HCT116 (cell line): Measurements from ENCODE around the gene MXRA8. TPM values are rescaled to one million over a fixed set of nuclear protein-coding genes. Genes with fewer than 3 reads are reported as not detected.

Experiments
- ATAC-seq: fragments of 200-7000 bp; cut with Tn5 transposase; 2 replicates; pipeline ENCODE4 v1.9.1; 2020; ENCODE audit warnings: mild to moderate bottlenecking, moderate library complexity
- BruUV-seq: library from RNA; stranded (reverse); fragments of 400-500 nt; replicated peaks from 2 replicates; lab custom pipeline; 2021; lab: Mats Ljungman, UMichigan
- CTCF ChIA-PET: fragments of 300-600 bp; sonication (Branson Sonifier 250); formaldehyde crosslinking; loops from one replicate; lab custom pipeline; 2021; ENCODE audit warnings: antibody characterized with exemption; lab: Charles Lee
- POLR2A ChIA-PET: fragments of 300-600, 350-600 bp; sonication (Branson Sonifier 250); formaldehyde crosslinking; loops from one replicate; lab custom pipeline; 2021; ENCODE audit warnings: antibody characterized with exemption; lab: Charles Lee
- RAD21 ChIA-PET, 2 experiments: fragments of 300-600 bp; sonication (Branson Sonifier 250); formaldehyde crosslinking; loops; one replicate each; lab custom pipeline; 2023; ENCODE audit warnings: low total read pairs in 2 of 2; ENCODE audit not compliant: uncharacterized antibody in 2 of 2, unreplicated experiment in 2 of 2, low non-redundant PET in 1 of 2; lab: Charles Lee
- DNase-seq: peaks from one replicate; pipeline ENCODE4 v3.0.0-alpha.2; 2010; ENCODE audit warnings: low read depth, low spot score
- H2AFZ ChIP-seq: fragments of 200-600 bp; shearing (Covaris generic), sonication (generic); 2 replicates; pipeline ENCODE4 v1.6.1; 2017; ENCODE audit warnings: low read depth, mixed run types, mixed read lengths, antibody characterized with exemption, low read length; ENCODE audit not compliant: poor library complexity, severe bottlenecking
- H3K27ac ChIP-seq: 2 replicates; pipeline ENCODE4 v1.5.1; 2012; ENCODE audit warnings: low read depth, low read length
- H3K27me3 ChIP-seq: fragments of 200-600 bp; sonication (generic); 2 replicates; pipeline ENCODE4 v1.6.1; 2016; ENCODE audit warnings: mixed run types, low read length, mixed read lengths; ENCODE audit not compliant: insufficient read depth
- H3K36me3 ChIP-seq, 2 experiments: fragments of 200-500 bp in 1 of 2; fragments of 200-600 bp in 1 of 2; sonication (Bioruptor generic) in 1 of 2; sonication (generic) in 1 of 2; 2 replicates each; pipeline versions ENCODE4 v1.5.1 to v1.6.1; 2014 to 2016; ENCODE audit warnings: low read length in 2 of 2, inconsistent platforms in 1 of 2, mixed read lengths in 1 of 2, mixed run types in 1 of 2; ENCODE audit not compliant: insufficient read depth in 2 of 2, control insufficient read depth in 1 of 2
- H3K4me1 ChIP-seq, 2 experiments: fragments of 200-600 bp in 1 of 2; sonication (generic) in 1 of 2; 2 replicates each; pipeline versions ENCODE4 v1.5.1 to v1.6.1; 2012 to 2017; ENCODE audit warnings: low read length in 2 of 2, inconsistent platforms in 1 of 2, mild to moderate bottlenecking in 1 of 2, mixed read lengths in 1 of 2, mixed run types in 1 of 2, moderate library complexity in 1 of 2; ENCODE audit not compliant: insufficient read depth in 2 of 2, control insufficient read depth in 1 of 2
- H3K4me2 ChIP-seq: fragments of 200-600 bp; sonication (generic); 2 replicates; pipeline ENCODE4 v1.6.1; 2017; ENCODE audit warnings: mixed run types, low read length, mixed read lengths
- H3K4me3 ChIP-seq, 2 experiments: fragments of 200-600 bp in 1 of 2; sonication (generic) in 1 of 2; replicated peaks in 1 of 2; 2 replicates each; pipeline ENCODE4 v1.5.1; 2011 to 2016; ENCODE audit warnings: low read length in 2 of 2, control low read depth in 1 of 2, low read depth in 1 of 2, mild to moderate bottlenecking in 1 of 2, mixed read lengths in 1 of 2, mixed run types in 1 of 2
- H3K79me2 ChIP-seq: fragments of 200-600 bp; sonication (generic); 2 replicates; pipeline ENCODE4 v1.6.1; 2017; ENCODE audit warnings: mild to moderate bottlenecking, mixed run types, low read length, moderate library complexity, mixed read lengths; ENCODE audit not compliant: insufficient read depth
- H3K9ac ChIP-seq: fragments of 200-600 bp; sonication (generic); 2 replicates; pipeline ENCODE4 v1.6.1; 2016; ENCODE audit warnings: low read length, mixed read lengths
- H3K9me2 ChIP-seq: fragments of 200-600 bp; sonication (generic), shearing (Covaris generic); 2 replicates; pipeline ENCODE4 v1.6.1; 2017; ENCODE audit warnings: mixed run types, mild to moderate bottlenecking, moderate library complexity; ENCODE audit not compliant: insufficient read depth
- H3K9me3 ChIP-seq, 2 experiments: fragments of 200-500 bp in 1 of 2; fragments of 200-600 bp in 1 of 2; sonication (Bioruptor generic) in 1 of 2; sonication (generic) in 1 of 2; 2 replicates each; pipeline ENCODE4 v1.6.1; 2014 to 2017; ENCODE audit warnings: low read length in 2 of 2, mixed read lengths in 2 of 2, inconsistent platforms in 1 of 2, low read depth in 1 of 2, mild to moderate bottlenecking in 1 of 2, mixed run types in 1 of 2, moderate library complexity in 1 of 2; ENCODE audit not compliant: control insufficient read depth in 1 of 2, insufficient read depth in 1 of 2
- H4K20me1 ChIP-seq: fragments of 200-600 bp; sonication (generic), shearing (Covaris generic); 2 replicates; pipeline ENCODE4 v1.6.1; 2017; ENCODE audit warnings: mixed run types, mild to moderate bottlenecking, moderate library complexity; ENCODE audit not compliant: insufficient read depth
- CEBPB ChIP-seq: IDR thresholded peaks from 2 replicates; pipeline ENCODE4 v1.6.1; 2012; ENCODE audit warnings: low read depth
- EGR1 ChIP-seq: IDR thresholded peaks from 2 replicates; pipeline ENCODE4 v1.6.1; 2012; ENCODE audit warnings: low read depth
- ELF1 ChIP-seq: IDR thresholded peaks from 2 replicates; pipeline ENCODE4 v1.6.1; 2012; ENCODE audit warnings: low read depth, borderline replicate concordance
- EZH2 ChIP-seq: fragments of 200-600 bp; sonication (generic); IDR thresholded peaks from 2 replicates; pipeline ENCODE4 v1.6.1; 2017; ENCODE audit warnings: antibody characterized with exemption, mixed run types
- FOSL1 ChIP-seq: IDR thresholded peaks from 2 replicates; pipeline ENCODE4 v1.6.1; 2012; ENCODE audit warnings: low read depth
- JUND ChIP-seq: IDR thresholded peaks from 2 replicates; pipeline ENCODE4 v1.6.1; 2012
- POLR2A ChIP-seq: IDR thresholded peaks from 2 replicates; pipeline ENCODE4 v1.7.0; 2011; ENCODE audit warnings: borderline replicate concordance; ENCODE audit not compliant: insufficient read depth, insufficient read length; ENCODE audit errors: extremely low read depth
- POLR2AphosphoS5 ChIP-seq: IDR thresholded peaks from 2 replicates; pipeline ENCODE4 v1.6.1; 2011; ENCODE audit warnings: mild to moderate bottlenecking, low read depth, low read length, moderate library complexity
- RAD21 ChIP-seq: IDR thresholded peaks from 2 replicates; pipeline ENCODE4 v1.6.1; 2012; ENCODE audit warnings: low read depth, mild to moderate bottlenecking
- SIN3A ChIP-seq: IDR thresholded peaks from 2 replicates; pipeline ENCODE4 v1.6.1; 2012; ENCODE audit warnings: low read depth
- SRF ChIP-seq: IDR thresholded peaks from 2 replicates; pipeline ENCODE4 v1.6.1; 2012; ENCODE audit warnings: low read depth
- TCF7L2 ChIP-seq: IDR thresholded peaks from 2 replicates; pipeline ENCODE4 v1.7.0; 2011; ENCODE audit warnings: borderline replicate concordance, inconsistent platforms; ENCODE audit not compliant: insufficient read depth, insufficient read length; ENCODE audit errors: extremely low read depth
- YY1 ChIP-seq: IDR thresholded peaks from 2 replicates; pipeline ENCODE4 v1.6.1; 2011; ENCODE audit warnings: low read length, low read depth, moderate library complexity, mild to moderate bottlenecking; ENCODE audit not compliant: insufficient replicate concordance; ENCODE audit errors: extremely low read depth
- ZFX ChIP-seq: fragments of 450-650 bp; IDR thresholded peaks from 2 replicates; pipeline ENCODE4 v1.6.1; 2017
- intact Hi-C: fragments of 100-400 bp; cut with micrococcal nuclease; formaldehyde crosslinking; loops from 2 replicates; pipeline ENCODE4 v1.10.0; 2022
- total RNA-seq: library from RNA; stranded (reverse); gene quantifications from one replicate; pipeline ENCODE4 v1.2.1, GENCODE V29; 2021; ENCODE audit not compliant: unreplicated experiment
- TF ChIP-seq, protein P1 (sequence below): IDR thresholded peaks from 2 replicates; pipeline ENCODE4 v1.6.1; 2012; ENCODE audit warnings: low read depth
- TF ChIP-seq, protein P2 (sequence below): IDR thresholded peaks from 2 replicates; pipeline ENCODE4 v1.6.1; 2012
- TF ChIP-seq, protein P3 (sequence below): IDR thresholded peaks from 2 replicates; pipeline ENCODE4 v1.6.1; 2011; ENCODE audit warnings: mild to moderate bottlenecking, low read length, moderate library complexity; ENCODE audit not compliant: insufficient replicate concordance; ENCODE audit errors: extremely low read depth
- TF ChIP-seq, protein P4 (sequence below), 3 experiments: fragments of 200-600 bp in 1 of 3; sonication (generic) in 1 of 3; IDR thresholded peaks in 2 of 3; conservative IDR thresholded peaks in 1 of 3; 2 replicates each; pipeline ENCODE4 v1.5.1; 2012 to 2017; ENCODE audit warnings: low read depth in 2 of 3, low read length in 2 of 3, antibody characterized with exemption in 1 of 3, borderline replicate concordance in 1 of 3, control low read depth in 1 of 3, mild to moderate bottlenecking in 1 of 3, mixed read lengths in 1 of 3, mixed run types in 1 of 3, moderate library complexity in 1 of 3; ENCODE audit not compliant: insufficient read depth in 1 of 3
- TF ChIP-seq, protein P5 (sequence below): IDR thresholded peaks from 2 replicates; pipeline ENCODE4 v1.6.1; 2012

The MXRA8 gene
- total RNA-seq, 1 experiment from 2014 or later: 0.74 TPM

DNA sequence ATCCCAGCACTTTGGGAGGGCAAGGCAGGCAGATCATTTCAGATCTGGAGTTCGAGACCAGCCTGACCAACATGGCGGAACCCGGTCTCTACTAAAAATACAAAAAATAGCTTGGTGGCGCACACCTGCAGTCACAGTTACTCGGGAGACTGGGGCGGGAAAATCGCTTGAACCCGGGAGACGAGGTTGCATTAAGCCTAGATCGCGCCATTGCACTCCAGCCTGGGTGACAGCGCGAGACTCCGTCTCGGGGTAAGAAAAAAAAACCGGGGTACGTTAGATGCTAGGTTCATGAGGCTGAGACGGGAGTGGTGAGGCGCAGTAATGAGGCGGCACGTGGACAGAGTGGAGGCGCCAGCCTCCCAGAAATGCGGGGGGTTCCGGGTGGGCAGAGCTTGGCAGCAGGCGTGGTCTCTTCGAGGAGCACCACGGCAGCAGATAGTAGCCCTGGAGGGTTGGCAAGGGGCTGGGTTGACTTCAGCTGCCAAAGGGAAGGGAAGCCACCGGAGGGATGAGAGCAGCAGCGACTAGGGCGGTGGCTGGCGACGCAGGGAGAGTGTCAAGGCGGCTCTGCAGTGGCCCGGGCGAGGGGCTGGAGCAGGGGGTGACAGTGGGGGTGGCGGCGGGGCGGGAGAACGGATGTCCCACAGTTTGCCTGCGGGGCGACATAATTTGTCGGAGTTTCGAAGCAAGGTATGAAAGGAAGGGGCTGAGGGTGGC lies 47.9 kb upstream of the MXRA8 start:
- peaks cover 11 to 39% of the 10 kb centered on the region in 2 experiments for H3K36me3 ChIP-seq
- H2AFZ ChIP-seq: no peak overlapping the region
- no TSS peak for BruUV-seq
- peak overlapping the region; percentile 99 for H3K27ac ChIP-seq
- no peaks in the 10 kb centered on the region for H3K9me3 ChIP-seq
- H3K27me3 ChIP-seq: no peaks in the 10 kb centered on the region
- ChIA-PET POLR2A (interaction anchor here (2.0 kb wide), 1 partner anchor 7 kb away, joined by 7 read pairs; the partner anchor contains the start of gene CCNL2), RAD21 (interaction anchor here in 1 of 2 experiments (1.4 kb wide), 1 partner anchor 28 kb away, joined by 3 read pairs; no protein-coding TSS in a partner anchor), CTCF (no interaction called here)
- no peak for TF ChIP-seq EGR1
- TF ChIP-seq, protein P1, sequence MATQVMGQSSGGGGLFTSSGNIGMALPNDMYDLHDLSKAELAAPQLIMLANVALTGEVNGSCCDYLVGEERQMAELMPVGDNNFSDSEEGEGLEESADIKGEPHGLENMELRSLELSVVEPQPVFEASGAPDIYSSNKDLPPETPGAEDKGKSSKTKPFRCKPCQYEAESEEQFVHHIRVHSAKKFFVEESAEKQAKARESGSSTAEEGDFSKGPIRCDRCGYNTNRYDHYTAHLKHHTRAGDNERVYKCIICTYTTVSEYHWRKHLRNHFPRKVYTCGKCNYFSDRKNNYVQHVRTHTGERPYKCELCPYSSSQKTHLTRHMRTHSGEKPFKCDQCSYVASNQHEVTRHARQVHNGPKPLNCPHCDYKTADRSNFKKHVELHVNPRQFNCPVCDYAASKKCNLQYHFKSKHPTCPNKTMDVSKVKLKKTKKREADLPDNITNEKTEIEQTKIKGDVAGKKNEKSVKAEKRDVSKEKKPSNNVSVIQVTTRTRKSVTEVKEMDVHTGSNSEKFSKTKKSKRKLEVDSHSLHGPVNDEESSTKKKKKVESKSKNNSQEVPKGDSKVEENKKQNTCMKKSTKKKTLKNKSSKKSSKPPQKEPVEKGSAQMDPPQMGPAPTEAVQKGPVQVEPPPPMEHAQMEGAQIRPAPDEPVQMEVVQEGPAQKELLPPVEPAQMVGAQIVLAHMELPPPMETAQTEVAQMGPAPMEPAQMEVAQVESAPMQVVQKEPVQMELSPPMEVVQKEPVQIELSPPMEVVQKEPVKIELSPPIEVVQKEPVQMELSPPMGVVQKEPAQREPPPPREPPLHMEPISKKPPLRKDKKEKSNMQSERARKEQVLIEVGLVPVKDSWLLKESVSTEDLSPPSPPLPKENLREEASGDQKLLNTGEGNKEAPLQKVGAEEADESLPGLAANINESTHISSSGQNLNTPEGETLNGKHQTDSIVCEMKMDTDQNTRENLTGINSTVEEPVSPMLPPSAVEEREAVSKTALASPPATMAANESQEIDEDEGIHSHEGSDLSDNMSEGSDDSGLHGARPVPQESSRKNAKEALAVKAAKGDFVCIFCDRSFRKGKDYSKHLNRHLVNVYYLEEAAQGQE: no peak
- TF ChIP-seq JUND: no peak
- no peak for TF ChIP-seq YY1
- TF ChIP-seq, protein P2, sequence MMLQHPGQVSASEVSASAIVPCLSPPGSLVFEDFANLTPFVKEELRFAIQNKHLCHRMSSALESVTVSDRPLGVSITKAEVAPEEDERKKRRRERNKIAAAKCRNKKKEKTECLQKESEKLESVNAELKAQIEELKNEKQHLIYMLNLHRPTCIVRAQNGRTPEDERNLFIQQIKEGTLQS: no peak
- no peak for TF ChIP-seq EZH2
- TF ChIP-seq POLR2A: no peak
- TF ChIP-seq, protein P3, sequence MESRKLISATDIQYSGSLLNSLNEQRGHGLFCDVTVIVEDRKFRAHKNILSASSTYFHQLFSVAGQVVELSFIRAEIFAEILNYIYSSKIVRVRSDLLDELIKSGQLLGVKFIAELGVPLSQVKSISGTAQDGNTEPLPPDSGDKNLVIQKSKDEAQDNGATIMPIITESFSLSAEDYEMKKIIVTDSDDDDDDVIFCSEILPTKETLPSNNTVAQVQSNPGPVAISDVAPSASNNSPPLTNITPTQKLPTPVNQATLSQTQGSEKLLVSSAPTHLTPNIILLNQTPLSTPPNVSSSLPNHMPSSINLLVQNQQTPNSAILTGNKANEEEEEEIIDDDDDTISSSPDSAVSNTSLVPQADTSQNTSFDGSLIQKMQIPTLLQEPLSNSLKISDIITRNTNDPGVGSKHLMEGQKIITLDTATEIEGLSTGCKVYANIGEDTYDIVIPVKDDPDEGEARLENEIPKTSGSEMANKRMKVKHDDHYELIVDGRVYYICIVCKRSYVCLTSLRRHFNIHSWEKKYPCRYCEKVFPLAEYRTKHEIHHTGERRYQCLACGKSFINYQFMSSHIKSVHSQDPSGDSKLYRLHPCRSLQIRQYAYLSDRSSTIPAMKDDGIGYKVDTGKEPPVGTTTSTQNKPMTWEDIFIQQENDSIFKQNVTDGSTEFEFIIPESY: no peak
- TF ChIP-seq SRF: no peak
- no peak for TF ChIP-seq SIN3A
- TF ChIP-seq ZFX: no peak
- TF ChIP-seq FOSL1: no peak
- TF ChIP-seq ELF1: no peak
- no peak for TF ChIP-seq POLR2AphosphoS5
- no peak for TF ChIP-seq CEBPB
- TF ChIP-seq, protein P4, sequence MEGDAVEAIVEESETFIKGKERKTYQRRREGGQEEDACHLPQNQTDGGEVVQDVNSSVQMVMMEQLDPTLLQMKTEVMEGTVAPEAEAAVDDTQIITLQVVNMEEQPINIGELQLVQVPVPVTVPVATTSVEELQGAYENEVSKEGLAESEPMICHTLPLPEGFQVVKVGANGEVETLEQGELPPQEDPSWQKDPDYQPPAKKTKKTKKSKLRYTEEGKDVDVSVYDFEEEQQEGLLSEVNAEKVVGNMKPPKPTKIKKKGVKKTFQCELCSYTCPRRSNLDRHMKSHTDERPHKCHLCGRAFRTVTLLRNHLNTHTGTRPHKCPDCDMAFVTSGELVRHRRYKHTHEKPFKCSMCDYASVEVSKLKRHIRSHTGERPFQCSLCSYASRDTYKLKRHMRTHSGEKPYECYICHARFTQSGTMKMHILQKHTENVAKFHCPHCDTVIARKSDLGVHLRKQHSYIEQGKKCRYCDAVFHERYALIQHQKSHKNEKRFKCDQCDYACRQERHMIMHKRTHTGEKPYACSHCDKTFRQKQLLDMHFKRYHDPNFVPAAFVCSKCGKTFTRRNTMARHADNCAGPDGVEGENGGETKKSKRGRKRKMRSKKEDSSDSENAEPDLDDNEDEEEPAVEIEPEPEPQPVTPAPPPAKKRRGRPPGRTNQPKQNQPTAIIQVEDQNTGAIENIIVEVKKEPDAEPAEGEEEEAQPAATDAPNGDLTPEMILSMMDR (IDR thresholded peaks at IDR 0.05 in 2 of 3, conservative IDR thresholded peaks at IDR 0.05 in 1 of 3; ENCODE audit: borderline replicate concordance in 1 of 3, insufficient read depth in 1 of 3, low read depth in 2 of 3, low read length in 2 of 3): no peak
- TF ChIP-seq, protein P5, sequence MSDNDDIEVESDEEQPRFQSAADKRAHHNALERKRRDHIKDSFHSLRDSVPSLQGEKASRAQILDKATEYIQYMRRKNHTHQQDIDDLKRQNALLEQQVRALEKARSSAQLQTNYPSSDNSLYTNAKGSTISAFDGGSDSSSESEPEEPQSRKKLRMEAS: no peak
- TF ChIP-seq RAD21: no peak
- TF ChIP-seq TCF7L2: no peak
- peaks cover 73% of the 10 kb centered on the region for H3K79me2 ChIP-seq
- ATAC-seq (peak; percentile 8), DNase-seq (no peak)
- peaks cover 17 to 40% of the 10 kb centered on the region in 2 experiments for H3K4me1 ChIP-seq
- peak overlapping the region; percentile 95 for H3K4me2 ChIP-seq
- intact Hi-C loops: loop anchor here (2.0 kb wide), 1 partner anchor 27 kb away; no protein-coding TSS in a partner anchor
- no peaks in the 10 kb centered on the region for H3K9me2 ChIP-seq
- peaks cover 8% of the 10 kb centered on the region; the same call in 1 of the 2 replicates for H4K20me1 ChIP-seq
- H3K4me3 ChIP-seq: peak overlapping the region; percentile 88 to 92
- H3K9ac ChIP-seq: peak overlapping the region; percentile 98
